A673 (cell line): ENCODE data around the gene CCDC169. TPM values are rescaled to one million over a fixed set of nuclear protein-coding genes. Genes with fewer than 3 reads are reported as not detected.

Source experiments
- BruUV-seq: library from RNA; stranded (reverse); fragments of 400-500 nt; replicated peaks from 2 replicates; lab custom pipeline; 2021; lab: Mats Ljungman, UMichigan
- CTCF ChIA-PET: fragments of 300-600 bp; sonication (Branson Sonifier 250); formaldehyde crosslinking; loops from one replicate; lab custom pipeline; 2022; ENCODE audit warnings: antibody characterized with exemption; lab: Charles Lee
- POLR2A ChIA-PET: fragments of 300-600 bp; sonication (Branson Sonifier 250); formaldehyde crosslinking; loops from one replicate; lab custom pipeline; 2022; ENCODE audit warnings: antibody characterized with exemption; ENCODE audit not compliant: low non-redundant PET; lab: Charles Lee
- DNase-seq: peaks from one replicate; pipeline ENCODE4 v3.0.0-alpha.2; 2015; ENCODE audit warnings: low spot score
- H3K27ac ChIP-seq: fragments of 200-600 bp; sonication (generic); 2 replicates; pipeline ENCODE4 v1.5.1; 2016; ENCODE audit warnings: mixed run types, low read depth, mild to moderate bottlenecking, mixed read lengths, antibody characterized with exemption, low read length; ENCODE audit not compliant: poor library complexity, severe bottlenecking
- H3K27me3 ChIP-seq: fragments of 200-600 bp; sonication (generic); replicated peaks from 2 replicates; pipeline ENCODE4 v1.6.1; 2017; ENCODE audit warnings: mixed run types, low read depth, mild to moderate bottlenecking, mixed read lengths, antibody characterized with exemption, low read length; ENCODE audit not compliant: insufficient read depth, poor library complexity
- H3K36me3 ChIP-seq: fragments of 200-600 bp; sonication (generic); 2 replicates; pipeline ENCODE4 v1.6.1; 2016; ENCODE audit warnings: mixed run types, mild to moderate bottlenecking, mixed read lengths, antibody characterized with exemption, low read length; ENCODE audit not compliant: insufficient read depth, poor library complexity, severe bottlenecking
- H3K4me1 ChIP-seq: fragments of 200-600 bp; sonication (generic); 2 replicates; pipeline ENCODE4 v1.6.1; 2017; ENCODE audit warnings: mixed run types, mild to moderate bottlenecking, mixed read lengths, antibody characterized with exemption, low read length; ENCODE audit not compliant: insufficient read depth, poor library complexity, severe bottlenecking
- H3K4me3 ChIP-seq: fragments of 200-600 bp; sonication (generic); 2 replicates; pipeline ENCODE4 v1.5.1; 2016; ENCODE audit warnings: low read depth, mixed run types, mild to moderate bottlenecking, mixed read lengths, low read length; ENCODE audit not compliant: poor library complexity, severe bottlenecking
- H3K9me3 ChIP-seq: fragments of 200-600 bp; sonication (generic); 2 replicates; pipeline ENCODE4 v1.6.1; 2016; ENCODE audit warnings: mixed run types, low read depth, mild to moderate bottlenecking, mixed read lengths, antibody characterized with exemption, low read length; ENCODE audit not compliant: poor library complexity, severe bottlenecking
- EZH2 ChIP-seq: fragments of 200-600 bp; sonication (generic); IDR thresholded peaks from 2 replicates; pipeline ENCODE4 v1.6.1; 2017; ENCODE audit warnings: borderline replicate concordance, low read depth, mild to moderate bottlenecking, mixed read lengths, antibody characterized with exemption, low read length; ENCODE audit not compliant: poor library complexity, severe bottlenecking
- intact Hi-C: fragments of 100-400 bp; cut with micrococcal nuclease; formaldehyde crosslinking; loops from one replicate; pipeline ENCODE4 v1.10.0; 2022; ENCODE audit not compliant: unreplicated experiment
- total RNA-seq: library from RNA; stranded (reverse); gene quantifications from 2 replicates; pipeline ENCODE4 v1.2.3, GENCODE V29; 2021
- TF ChIP-seq, protein P1 (sequence below): fragments of 300-800, 200-600 bp; sonication (generic); conservative IDR thresholded peaks from 2 replicates; pipeline ENCODE4 v1.5.1; 2017; ENCODE audit warnings: low read depth, mild to moderate bottlenecking, antibody characterized with exemption, low read length, moderate library complexity, mixed read lengths

The CCDC169 gene
- total RNA-seq, 1 experiment from 2014 or later = 14.3 TPM

DNA sequence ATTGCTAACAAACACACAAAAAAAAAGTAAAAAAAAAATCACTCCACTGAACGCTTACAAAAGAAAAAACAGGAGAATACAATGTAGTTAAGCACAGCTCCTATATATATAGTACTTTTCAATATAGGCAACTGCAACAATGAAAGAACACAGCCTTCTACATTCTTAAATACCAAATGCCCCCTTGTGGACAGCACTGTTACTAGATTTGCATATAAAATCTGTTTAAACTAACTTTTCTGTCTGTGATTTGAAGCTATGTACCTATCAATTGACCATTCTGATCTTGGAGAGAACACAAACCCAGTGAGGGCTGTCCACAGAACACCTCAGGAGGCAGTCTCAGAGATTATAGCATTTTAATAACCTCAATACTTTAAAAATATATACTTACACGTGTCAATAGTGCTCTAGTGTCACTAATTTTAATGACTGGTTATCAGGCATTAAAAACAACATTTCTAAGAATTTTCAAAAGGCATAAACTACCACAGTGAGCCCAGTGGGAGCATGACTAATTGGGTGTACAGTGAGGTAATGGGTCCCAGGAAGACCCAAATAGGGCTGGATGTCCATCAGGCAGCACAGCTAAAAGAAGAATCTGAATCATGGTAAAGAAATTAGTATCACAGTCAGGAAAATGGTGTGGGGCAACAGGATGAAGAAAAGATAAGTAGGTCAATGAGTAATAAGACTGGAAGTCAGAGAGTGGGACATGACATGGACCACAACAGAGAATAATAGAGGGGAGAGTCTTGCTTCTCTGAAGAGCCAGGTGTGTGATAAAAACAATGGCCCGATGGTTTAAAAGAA, 22.2 kb downstream of the CCDC169 start:
- TF ChIP-seq, protein P1, sequence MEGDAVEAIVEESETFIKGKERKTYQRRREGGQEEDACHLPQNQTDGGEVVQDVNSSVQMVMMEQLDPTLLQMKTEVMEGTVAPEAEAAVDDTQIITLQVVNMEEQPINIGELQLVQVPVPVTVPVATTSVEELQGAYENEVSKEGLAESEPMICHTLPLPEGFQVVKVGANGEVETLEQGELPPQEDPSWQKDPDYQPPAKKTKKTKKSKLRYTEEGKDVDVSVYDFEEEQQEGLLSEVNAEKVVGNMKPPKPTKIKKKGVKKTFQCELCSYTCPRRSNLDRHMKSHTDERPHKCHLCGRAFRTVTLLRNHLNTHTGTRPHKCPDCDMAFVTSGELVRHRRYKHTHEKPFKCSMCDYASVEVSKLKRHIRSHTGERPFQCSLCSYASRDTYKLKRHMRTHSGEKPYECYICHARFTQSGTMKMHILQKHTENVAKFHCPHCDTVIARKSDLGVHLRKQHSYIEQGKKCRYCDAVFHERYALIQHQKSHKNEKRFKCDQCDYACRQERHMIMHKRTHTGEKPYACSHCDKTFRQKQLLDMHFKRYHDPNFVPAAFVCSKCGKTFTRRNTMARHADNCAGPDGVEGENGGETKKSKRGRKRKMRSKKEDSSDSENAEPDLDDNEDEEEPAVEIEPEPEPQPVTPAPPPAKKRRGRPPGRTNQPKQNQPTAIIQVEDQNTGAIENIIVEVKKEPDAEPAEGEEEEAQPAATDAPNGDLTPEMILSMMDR = peak; percentile 76
- TF ChIP-seq EZH2 = no peak
- no peaks in the 10 kb centered on the region for H3K9me3 ChIP-seq
- intact Hi-C loops = loop anchor here (1.0 kb wide), 1 partner anchor 297 kb away; no protein-coding TSS in a partner anchor
- no peak overlapping the region for H3K27ac ChIP-seq
- H3K4me1 ChIP-seq = no peaks in the 10 kb centered on the region
- no TSS peak for BruUV-seq
- no peaks in the 10 kb centered on the region for H3K27me3 ChIP-seq
- H3K36me3 ChIP-seq = no peaks in the 10 kb centered on the region
- no peak overlapping the region for H3K4me3 ChIP-seq
- peak; percentile 79 for DNase-seq
- POLR2A ChIA-PET = interaction anchor here (1.0 kb wide), 1 partner anchor 539 kb away, joined by 3 read pairs; no protein-coding TSS in a partner anchor
- CTCF ChIA-PET = interaction anchor here (0.5 to 1.4 kb wide), 4 partner anchors 9 to 298 kb away, joined by 3 to 25 read pairs (median 8); no protein-coding TSS in a partner anchor

DNA sequence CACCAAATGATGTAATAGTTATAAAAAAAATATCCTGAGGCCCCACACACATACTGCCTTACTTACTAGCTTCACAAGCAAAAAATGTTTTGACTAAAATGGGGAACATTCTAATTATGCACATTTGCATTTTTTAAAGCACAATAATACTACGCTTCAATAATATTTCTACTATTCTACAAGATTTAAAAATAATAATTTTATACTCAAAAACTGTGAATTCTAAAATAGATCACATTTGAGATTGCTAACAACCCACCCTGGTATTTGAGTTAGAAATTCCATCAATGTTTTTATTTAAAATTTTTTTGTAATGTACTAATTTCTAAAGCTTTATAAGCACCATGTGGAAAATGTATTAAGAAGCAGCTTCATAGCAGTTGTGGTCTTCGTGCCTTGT, 24.2 kb downstream of the CCDC169 start:
- no peak for DNase-seq
- H3K36me3 ChIP-seq = no peaks in the 10 kb centered on the region
- no peak for TF ChIP-seq EZH2
- TF ChIP-seq, protein P1 = no peak
- no peaks in the 10 kb centered on the region for H3K9me3 ChIP-seq
- ChIA-PET CTCF (no interaction called here), POLR2A (no interaction called here)
- no peak overlapping the region for H3K4me3 ChIP-seq
- no peaks in the 10 kb centered on the region for H3K27me3 ChIP-seq
- no TSS peak for BruUV-seq
- intact Hi-C loops = no loop called here
- H3K27ac ChIP-seq = no peak overlapping the region
- no peaks in the 10 kb centered on the region for H3K4me1 ChIP-seq

DNA sequence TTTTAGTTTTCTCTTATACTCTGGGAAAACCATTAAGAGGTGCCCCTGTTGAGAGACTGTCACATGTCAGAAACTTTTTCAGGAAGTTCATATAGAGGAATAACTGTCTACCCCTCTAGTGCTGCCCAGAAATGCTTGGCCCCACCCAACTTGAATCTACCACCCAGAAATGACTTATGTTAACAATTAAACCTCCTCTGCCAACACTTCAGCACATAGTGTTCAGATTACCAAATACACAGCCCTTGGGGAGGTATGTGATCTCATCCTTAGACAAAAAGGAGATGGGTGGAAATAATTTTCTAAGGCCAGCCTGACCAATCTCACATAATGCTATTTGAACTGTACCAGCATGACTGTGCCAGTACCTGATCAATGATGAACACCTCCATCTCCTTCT, 35.6 kb downstream of the CCDC169 start:
- Histone ChIP-seq H3K27me3 (no peaks in the 10 kb centered on the region), H3K36me3 (no peaks in the 10 kb centered on the region), H3K27ac (no peak overlapping the region), H3K4me3 (no peak overlapping the region), H3K4me1 (no peaks in the 10 kb centered on the region), H3K9me3 (no peaks in the 10 kb centered on the region)
- ChIA-PET POLR2A (no interaction called here), CTCF (no interaction called here)
- no peak for TF ChIP-seq EZH2
- TF ChIP-seq, protein P1 = no peak
- intact Hi-C loops = no loop called here
- no peak for DNase-seq
- no TSS peak for BruUV-seq
